Measurements from ENCODE around the gene SLC28A1.

GRCh38 chr15:84859144-84859543 lies 25.3 kb upstream of the SLC28A1 start:
- TF ChIP-seq CTCF (IDR thresholded peaks at IDR 0.05; ENCODE audit: low read depth, low read length, missing input control): no peak
- no peak for TF ChIP-seq TAF1 (conservative IDR thresholded peaks at IDR 0.05)
- no peak for TF ChIP-seq GABPA (IDR thresholded peaks at IDR 0.05 in 1 of 2, conservative IDR thresholded peaks at IDR 0.05 in 1 of 2)
- no peak for TF ChIP-seq ZBTB33 (IDR thresholded peaks at IDR 0.05)
- TF ChIP-seq ATF3 (IDR thresholded peaks at IDR 0.05): no peak
